Choroid plexus epithelial cell (primary cell): ENCODE results near the gene THBS4.

Source experiments
- DNase-seq: peaks from one replicate; pipeline ENCODE4 v3.0.0-alpha.2; 2010; ENCODE audit warnings: low read depth
- H3K4me3 ChIP-seq: 2 replicates; pipeline ENCODE4 v1.5.1; 2011; ENCODE audit warnings: low read depth, mild to moderate bottlenecking, control low read depth, low read length, moderate library complexity
- CTCF ChIP-seq: conservative IDR thresholded peaks from 2 replicates; pipeline ENCODE4 v1.5.1; 2011; ENCODE audit warnings: low read depth, mild to moderate bottlenecking, control low read depth, inconsistent platforms, low read length, moderate library complexity

Gene THBS4

GRCh38 chr5:80067016-80067415 is 31.9 kb downstream of the THBS4 start:
- no peak for TF ChIP-seq CTCF
- H3K4me3 ChIP-seq: no peak overlapping the region

GRCh38 chr5:80067531-80068245 is 32.5 kb downstream of the THBS4 start:
- TF ChIP-seq CTCF: no peak
- no peak for DNase-seq
- H3K4me3 ChIP-seq: no peak overlapping the region

More at GRCh38 chr5:80067016-80067415, 31.9 kb downstream of the THBS4 start:
- no peak for DNase-seq

GRCh38 chr5:80068246-80068636 is 33.1 kb downstream of the THBS4 start:
- no peak for TF ChIP-seq CTCF
- DNase-seq: no peak
- no peak overlapping the region for H3K4me3 ChIP-seq

GRCh38 chr5:80068775-80069174 is 33.6 kb downstream of the THBS4 start:
- no peak for DNase-seq
- no peak overlapping the region for H3K4me3 ChIP-seq
- TF ChIP-seq CTCF: no peak

- DNase-seq: no peak
- no peak for TF ChIP-seq CTCF
Measured at GRCh38 chr5:80069251-80069800, 34.2 kb downstream of the THBS4 start.

GRCh38 chr5:80069918-80070318 is 34.8 kb downstream of the THBS4 start:
- no peak for TF ChIP-seq CTCF
- DNase-seq: no peak
- H3K4me3 ChIP-seq: no peak overlapping the region

More at GRCh38 chr5:80069251-80069800, 34.2 kb downstream of the THBS4 start:
- no peak overlapping the region for H3K4me3 ChIP-seq
